ENCODE data around the gene PARVA.

Gene PARVA

DNA sequence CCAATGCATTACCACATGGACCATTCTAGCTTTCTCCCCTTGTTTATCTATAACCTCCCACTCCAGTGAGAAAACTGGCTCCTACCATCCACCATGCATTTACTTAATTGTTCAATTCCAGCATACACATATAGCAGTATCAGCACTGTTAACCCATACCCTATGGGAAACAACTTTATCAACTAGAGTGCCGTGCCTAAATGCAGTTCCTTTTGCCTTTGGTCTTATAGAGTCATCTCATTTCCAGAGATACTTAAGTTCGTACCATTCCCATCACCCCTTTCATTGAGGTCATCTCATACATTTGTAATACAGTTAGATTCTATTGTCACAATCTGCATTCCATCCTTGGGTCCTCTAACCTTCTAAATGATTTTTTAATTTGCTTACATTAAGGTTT is 86.9 kb downstream of the PARVA start:
- no peak for DNase-seq

DNA sequence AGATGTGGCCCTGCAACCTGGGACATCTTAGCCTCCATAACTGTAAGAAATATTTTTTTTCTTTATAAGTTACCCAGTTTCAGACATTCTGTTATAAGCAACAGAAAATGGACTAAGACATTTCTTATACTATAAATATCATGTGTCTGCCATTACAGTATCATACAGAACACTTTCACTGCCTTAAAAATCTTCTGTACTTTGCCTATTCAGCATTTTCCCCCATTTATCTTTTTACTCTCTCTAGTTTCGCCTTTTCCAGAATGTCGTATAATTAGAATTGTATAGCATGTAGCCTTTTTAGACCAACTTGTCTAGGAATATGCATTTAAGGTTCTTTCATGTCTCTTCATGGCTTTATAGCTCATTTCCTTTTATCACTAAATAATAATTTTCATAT is 88.0 kb downstream of the PARVA start:
- DNase-seq: no peak

DNA sequence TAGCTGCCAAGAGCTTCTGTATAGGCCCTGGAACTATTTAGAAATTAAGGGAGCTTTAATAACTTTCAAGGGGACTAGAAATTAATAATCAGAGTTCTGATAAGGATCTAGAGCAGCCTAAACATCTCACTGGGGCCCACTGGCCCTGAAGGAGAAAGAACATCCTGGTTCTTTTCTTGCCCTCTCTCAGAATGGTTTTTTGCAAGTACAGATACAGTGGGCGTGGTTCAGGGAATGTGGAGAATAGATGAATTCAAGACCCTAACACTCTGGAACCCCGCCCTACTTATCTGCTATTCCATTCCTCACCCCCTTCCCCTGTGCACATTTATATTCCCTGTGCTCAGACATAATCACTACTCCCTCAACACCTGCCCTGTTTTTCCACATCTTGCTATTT is 90.2 kb downstream of the PARVA start:
- DNase-seq: no peak

DNA sequence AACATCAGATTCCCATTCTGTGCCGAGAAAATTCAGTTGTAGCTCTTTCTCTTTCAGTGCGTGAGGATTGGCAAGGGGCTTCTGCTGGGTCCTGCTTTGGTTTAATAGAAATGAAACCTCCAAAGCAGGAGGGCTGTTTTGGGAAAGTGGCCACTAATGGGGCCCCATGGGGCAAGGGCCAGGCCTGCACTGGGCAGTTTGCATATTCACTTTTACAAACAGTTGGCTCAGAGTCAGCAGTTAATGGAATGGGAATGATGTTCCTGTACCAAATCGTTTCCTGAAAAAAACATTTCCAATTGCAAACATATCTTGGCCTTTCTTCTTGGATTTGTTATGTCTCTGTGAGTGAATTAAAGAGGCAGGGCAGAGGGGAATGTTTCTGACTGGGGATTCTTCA is 92.1 kb downstream of the PARVA start:
- DNase-seq: no peak

DNA sequence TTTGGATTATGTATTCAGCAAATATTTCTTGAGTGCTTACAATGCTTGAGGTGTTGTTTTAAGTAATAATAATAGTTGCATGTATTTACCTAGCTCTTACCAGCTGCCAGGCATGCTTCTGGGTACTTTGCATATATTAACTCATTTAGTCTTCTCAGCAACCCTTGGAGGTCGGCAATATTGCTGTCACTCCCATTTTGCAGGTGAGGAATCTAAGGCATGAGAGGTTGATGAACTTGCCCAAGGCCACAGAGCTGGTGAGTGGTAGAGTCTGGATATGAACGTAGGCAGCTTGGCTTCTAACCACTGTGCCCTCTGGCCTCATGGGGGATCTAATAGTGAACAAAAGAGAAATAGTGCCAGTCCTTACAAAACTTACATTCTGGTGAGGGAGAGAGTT is 92.9 kb downstream of the PARVA start:
- no peak for DNase-seq

DNA sequence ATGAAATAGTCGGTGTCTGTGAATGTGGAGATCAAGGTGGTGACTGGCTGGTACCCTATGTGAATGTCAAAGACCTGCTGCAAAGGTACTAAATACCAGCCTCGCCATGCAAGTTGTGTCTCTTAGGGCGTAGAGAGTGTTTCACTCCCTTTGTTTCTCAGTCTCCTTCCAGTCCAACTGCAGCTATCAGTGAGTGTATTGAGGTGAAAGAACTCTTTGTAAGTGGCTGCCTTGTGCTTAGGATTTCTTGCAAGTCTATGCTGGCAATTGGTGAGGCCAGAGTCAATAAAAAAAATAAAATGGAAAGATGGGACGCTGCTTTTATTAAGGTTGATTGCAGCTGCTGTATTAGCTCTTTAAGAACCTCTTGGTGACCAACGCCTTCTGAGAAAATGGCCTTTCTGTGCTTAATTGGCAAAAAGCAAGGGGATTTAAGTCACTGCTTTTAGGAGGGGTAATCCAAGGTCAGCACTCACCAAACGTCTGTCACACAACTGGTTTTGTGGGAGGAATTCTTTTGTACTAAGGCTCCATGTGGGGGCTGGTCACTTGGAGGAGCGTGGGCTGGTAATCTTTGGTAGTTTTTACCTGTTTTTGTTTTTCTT is 95.1 kb downstream of the PARVA start:
- no peak for DNase-seq

DNA sequence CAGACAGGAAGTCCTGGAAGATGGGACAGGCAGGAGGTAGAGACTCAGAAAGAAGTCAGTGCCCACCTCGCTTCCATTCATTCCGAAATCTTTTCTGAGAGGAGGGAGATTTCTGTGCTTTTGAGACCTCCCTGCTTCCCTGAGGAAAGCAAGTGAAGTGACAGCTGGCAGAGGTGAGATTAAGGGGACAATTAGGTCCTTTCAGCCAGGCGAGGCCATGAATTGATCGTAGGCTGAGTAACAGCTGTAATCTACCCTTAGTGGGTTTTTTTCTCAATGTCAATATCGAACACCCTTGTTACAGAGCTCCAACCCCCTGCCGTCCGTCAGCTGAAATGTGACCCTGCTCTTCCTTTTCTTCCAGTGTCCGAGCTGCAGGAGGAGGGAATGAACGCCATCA is 96.0 kb downstream of the PARVA start:
- DNase-seq: no peak

DNA sequence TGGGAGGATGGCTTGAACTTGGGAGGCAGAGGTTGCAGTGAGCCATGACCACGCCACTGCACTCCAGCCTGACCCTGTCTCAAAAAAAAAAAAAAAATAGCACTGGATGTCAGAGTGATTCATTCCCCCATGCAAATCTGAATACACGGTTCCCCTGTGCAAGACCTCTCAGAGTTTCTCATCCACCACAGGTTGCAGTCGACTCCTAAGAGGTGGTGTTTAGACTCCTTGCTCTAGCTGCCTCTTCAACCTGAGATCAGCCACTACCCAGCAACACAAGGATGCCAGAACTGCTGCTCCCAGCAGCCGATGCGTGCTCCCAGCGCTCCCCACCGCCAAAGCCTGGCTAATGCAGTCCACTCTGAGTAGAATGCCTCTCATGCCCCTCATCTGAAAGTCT is 97.5 kb downstream of the PARVA start:
- no peak for DNase-seq

DNA sequence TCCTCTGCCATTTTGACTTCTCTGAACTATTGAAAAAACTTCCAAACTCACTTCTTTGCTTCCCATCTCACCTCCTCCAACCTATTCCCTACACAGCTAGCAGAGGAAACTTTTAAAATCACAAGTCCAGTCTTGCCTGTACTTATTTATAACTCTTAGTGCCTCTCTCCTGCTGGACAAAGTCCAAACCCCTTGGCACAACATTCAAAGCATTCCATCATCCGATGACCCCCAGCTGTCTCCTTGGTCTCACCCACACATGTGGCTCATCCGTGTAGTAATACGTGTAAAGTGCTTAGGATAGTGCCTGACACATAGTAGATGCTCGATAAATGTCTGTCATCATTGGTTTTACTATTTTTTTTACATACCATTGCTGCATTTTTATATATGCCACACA is 101.4 kb downstream of the PARVA start:
- no peak for DNase-seq

DNA sequence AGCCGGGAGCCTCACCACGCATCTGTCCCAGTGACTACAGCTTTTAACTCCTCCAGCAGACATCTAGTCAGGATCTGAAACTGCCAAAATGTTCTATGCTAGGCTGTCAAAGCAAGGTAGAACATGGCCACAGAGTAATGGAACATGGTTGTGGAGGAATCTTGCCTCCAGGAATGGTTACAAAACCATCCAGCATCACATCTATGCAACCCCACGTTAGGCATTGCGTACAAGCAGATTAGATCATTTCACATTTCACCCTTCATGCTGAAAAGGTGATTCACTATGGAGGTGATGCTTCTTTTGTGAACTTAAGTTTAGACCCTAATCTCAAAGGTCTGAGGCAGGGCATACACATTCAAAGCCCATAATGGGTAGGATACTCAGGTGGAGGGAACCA is 103.0 kb downstream of the PARVA start:
- no peak for DNase-seq

DNA sequence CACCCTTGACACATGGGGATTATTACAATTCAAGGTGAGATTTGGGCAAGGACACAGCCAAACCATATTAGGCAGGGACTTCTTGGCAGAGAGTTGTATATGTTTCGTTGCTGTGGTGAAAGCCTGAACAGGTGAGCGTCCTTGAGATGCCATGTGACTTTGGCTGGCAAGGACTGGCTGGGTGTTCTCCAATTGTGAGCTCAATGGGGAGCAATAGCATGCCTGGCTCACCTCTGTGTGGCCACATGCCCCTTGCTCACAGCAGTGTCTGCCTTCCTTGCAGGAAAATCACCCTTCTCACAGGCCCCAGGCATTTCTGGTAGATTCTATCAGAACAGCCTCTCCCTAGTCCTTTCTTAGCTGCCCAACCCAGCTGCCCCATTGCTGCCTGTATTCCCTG is 105.5 kb downstream of the PARVA start:
- DNase-seq: no peak

DNA sequence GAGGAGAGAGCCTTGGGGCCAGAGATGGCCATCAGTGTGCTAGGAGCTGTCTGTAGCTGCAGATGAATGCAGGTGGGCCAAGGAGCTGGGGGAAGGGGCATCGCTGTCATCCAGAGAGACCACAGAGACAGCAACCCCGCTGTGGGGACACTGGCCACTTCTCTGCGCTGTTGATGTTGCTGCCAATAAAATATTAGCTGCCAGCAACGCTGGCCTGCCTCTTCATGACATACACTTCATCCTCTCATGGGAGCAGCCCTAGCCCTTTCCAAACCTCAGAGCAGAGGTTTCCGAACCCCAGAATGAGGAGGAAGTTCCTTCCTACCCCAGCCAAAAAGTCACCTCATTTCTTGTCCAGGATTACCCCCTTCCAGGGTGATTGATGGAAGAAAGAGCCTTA is 106.2 kb downstream of the PARVA start:
- no peak for DNase-seq

DNA sequence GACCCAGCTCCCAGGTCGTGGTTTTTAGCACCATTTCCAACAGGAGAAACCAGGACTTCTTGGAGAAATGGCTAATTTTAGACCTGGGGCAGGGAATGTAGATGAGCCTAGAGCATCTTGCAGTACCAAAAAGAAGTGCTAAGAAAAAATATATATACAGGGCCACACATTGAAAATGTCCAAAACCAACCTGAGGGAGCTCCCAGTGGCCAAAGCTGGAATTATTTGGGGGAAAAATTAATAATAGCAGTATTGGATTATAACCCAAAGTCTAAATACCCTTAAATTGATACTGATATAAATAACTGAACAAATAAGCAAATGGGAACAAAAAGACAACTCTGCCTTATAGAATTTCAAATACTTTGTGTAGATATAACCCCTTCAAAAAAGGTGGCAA is 108.0 kb downstream of the PARVA start:
- no peak for DNase-seq

DNA sequence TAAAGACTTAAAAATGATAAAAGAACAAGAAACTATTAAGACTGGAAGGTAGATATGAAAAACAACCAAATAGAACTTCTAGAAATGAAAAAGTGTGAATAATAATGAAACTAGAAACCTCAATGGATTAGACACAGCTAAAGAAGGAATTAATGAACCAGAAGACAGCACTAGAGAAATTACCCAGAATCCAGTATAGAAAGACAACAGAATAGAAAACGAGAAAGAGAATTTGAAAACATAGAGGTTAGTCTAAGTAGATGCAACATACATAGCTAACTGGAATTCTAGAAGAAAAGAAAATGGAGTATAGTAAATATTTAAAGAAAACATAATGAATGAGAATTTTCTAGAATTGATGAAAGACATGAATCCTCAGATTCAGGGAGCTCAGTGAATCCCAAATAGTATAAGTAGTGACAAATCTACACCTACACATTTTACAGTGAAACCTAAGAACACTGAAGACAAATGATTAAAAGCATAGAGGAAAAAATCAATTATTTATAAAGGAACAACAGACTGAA is 111.9 kb downstream of the PARVA start:
- DNase-seq: no peak

DNA sequence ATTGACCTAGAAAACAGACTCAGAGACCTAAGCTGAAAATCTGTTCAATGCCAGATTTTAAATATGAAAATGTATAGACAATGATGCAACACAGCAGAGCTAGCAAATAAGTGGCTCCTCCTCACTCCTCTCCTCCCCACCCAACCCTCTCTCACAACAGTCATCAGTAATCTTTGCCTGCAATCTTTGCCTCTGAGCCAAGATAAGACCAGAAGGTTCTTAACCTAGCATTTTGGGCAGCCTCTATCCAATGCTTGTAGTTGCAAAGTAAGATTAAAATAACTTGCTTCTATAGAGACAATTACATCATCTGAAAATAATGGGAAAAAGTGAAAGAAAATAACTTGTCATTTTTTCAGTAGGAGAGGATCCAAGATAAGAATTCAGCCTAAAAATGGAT is 117.3 kb downstream of the PARVA start:
- no peak for DNase-seq

DNA sequence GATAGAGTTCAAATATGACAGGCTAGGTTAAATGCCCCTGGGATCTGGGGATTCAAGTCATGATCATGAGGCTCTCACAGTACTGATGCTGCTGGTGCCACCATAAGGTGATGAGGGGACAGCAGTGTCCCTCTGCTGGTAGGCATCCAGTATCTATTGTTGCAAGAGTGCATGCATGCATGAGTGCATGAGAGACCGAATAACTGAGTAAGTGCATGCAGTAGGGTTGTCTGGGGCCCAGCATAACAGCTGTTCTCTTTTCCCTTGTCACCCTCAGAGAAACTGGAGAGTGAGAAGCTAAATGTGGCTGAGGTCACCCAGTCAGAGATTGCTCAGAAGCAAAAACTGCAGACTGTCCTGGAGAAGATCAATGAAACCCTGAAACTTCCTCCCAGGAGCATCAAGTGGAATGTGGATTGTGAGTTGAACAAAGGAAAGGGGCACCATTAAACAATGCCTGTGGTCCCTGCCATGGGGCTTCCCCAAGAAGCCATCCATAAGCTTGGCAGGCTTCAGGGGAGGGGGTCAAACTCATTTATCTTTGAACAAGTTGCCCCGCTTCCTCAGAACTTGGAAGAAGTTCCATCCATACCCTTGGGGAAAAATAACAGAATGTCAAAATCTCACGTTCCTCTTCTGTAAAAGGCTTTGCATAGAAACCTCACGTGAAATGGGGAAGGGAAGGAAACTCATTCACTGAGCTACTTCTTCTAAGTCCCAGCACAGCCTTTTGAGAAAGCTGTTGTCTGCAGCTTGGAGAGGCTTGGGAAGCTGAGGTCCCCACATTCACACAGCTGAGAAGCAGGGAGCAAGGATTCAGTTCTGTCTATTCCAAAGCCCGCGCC is 119.0 kb downstream of the PARVA start:
- DNase-seq: no peak

DNA sequence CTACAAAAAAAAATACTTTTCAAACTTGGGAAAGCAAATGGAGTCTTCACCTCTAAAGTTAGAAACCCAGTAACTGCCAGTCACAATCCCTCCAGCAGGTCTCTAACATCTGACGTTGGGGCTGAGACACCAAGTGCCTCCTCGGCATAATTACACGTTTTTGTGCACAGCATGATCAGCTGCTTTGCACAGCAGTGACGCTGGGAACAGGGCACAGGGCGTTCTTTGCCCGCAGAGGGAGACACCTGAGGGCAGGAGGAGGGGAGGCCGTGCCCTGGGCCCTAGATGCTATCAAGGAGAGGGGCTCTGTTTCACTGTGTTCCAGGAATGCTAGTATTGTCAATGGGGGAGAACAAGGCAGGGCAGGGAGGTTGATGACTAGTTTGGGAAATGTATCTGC is 120.1 kb downstream of the PARVA start:
- no peak for DNase-seq

DNA sequence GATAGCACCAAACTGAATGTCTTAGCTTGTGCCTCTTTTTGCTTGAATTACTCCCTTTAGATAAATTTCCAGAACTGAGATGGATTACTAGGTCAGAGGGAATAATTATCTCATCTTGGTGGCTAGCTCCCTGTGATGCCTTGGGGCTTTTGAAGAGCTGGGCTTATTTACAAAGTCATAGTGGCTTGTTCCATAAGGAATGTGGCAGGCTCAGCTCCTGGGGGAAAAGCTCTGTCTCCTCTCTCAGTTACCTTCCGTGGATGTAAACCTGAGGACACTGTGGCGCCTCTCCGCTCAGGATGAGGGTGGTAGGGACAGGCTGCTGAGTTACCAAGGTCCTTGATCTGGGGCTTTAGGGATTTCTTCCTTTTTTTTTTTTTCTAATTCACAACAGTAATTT is 121.7 kb downstream of the PARVA start:
- no peak for DNase-seq

DNA sequence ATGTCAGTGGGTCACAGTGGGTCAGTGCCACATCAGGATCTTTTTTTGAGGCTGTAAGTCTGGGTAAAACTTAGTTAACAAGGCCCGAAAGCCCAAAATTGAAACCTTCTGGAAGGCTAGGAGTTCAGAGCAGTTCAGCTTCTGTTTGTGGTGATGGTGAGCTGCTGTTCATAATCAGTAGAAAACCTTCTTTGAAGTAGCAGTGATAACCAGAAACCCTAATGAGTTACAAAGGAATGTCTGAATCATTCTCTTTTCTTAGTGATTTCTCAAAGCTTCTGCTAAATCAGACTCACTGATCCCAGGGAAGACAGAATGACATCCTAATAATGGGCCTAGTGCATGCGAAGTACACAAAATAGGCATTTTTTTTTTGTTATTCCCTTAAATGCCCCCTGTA is 124.7 kb downstream of the PARVA start:
- no peak for DNase-seq

DNA sequence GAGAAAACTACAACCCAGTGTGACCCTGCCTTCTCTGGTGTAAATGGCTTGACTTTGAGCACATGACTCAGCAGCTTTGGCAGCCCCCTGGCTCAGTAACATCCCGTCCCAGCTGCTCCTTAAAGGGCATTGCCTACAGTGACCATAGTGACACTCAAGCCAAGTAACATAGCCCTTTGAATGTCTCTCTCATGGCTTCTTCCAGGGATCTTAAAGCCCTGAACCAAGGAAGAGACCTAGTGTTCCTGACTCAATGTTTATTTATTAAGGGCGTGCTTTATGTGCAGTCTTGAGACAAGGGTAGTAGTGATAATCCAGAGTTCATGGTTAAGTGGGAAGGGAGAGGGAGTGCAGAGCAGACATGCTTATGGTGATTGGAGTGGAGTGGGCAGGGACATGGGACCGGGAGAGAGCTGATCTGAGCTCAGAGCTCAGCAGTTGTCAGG is 125.7 kb downstream of the PARVA start:
- DNase-seq: no peak

DNA sequence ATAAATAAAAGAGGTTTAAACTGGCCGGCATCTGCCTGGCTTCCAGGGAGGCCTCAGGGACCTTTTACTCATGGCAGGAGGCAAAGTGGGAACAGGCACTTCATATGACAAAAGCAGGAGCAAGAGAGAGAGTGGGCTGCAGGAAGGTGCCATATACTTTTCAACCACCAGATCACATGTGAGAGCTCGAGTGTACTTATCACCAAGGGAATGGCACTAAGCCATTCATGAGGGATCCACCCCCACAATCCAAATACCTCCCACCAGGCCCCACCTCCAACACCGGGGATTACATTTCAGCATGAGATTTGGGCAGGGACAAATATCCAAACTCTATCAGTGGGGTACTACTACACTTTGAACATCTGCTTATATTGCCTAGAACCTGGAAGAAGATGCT is 126.5 kb downstream of the PARVA start:
- DNase-seq: no peak

DNA sequence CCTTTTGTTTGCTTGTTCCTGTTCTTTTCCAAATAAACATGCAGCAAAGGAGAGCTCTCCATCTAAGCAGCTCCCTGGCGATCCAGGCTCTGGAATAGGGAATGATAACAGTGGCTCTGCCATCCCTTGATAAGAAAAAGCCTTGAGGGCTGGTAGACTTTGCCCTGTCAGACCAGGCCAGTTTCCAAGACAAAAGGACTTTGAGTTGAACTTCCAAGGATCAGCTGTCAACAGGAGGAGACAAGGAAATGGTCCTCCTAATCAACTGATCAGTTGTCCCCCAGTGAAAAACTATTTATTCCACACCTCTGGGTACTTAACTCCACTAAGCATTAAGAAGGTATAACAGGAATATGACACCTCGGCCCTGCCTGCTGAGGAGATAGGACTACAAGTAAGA is 127.8 kb downstream of the PARVA start:
- no peak for DNase-seq

DNA sequence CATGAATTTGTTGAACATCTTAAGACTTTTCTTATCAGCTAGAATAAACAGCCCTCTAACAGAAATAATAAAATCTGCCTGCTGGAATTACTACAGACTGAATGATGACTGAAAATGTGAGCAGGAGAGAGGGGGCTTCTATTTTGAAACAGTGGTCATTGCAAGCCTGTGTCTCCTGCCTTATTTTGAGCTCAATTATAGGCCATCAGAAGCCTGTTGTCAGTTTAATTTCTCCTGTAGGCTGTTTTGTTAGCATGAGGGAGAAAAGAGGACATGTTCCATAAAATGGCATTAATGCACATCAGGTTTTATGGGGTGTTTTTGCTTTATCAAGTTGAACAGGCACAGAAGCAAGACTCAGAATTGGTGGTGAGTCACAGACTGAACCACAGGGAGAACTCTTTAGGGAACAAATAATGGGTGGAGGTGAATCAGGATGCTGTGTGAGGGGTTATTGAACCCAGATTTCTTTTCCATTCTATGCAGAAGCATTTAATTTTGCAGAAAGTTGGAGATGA is 129.1 kb downstream of the PARVA start:
- DNase-seq: no peak

DNA sequence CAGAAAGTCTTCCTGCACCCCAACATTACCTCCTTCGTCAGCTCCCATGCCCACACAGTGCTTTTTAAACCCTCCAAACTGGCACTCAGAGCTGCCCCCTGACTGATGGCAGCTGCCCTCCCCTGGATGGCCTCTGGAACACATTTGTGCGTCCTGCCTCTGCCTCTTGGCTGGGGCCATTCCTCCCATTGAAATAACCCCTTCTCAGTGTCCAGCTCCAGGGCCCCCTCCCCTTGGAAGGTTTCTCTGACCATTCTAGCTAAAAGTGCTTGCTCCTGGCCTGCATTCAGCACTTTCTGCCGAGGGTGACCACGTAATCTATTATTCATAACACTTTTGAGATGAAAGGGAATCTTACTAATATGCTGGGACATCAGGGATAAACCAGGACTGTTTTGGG is 130.0 kb downstream of the PARVA start:
- DNase-seq: no peak

Measured in activated CD4-positive, alpha-beta T cell treated with anti-CD3 and anti-CD28 coated beads for 4 hours (primary cell).